GM13977 (cell line): ENCODE results near the gene LAMA3.
"Not testable (repeated sequence)": the region's sequence is repeated elsewhere in the genome, so short reads cannot be mapped to it uniquely, and the experiment has no call there.

Source experiments
- DNase-seq: peaks from one replicate; pipeline ENCODE4 v3.0.0; 2012; ENCODE audit warnings: low spot score
- in situ Hi-C: fragments of 300-500 bp; cut with MboI; formaldehyde crosslinking; loops from one replicate; pipeline ENCODE4 v1.12.0; 2022; ENCODE audit warnings: low sequenced_read_pairs, low pct_unique_long_range_greater_than_20kb, mixed read lengths, inconsistent platforms; ENCODE audit not compliant: unreplicated experiment
- TF ChIP-seq, protein P1 (sequence below): IDR thresholded peaks from 2 replicates; pipeline ENCODE4 v1.5.1; 2012; ENCODE audit warnings: mild to moderate bottlenecking, control low read depth; ENCODE audit not compliant: insufficient read depth; ENCODE audit errors: extremely low read depth, missing control alignments

The LAMA3 gene

DNA sequence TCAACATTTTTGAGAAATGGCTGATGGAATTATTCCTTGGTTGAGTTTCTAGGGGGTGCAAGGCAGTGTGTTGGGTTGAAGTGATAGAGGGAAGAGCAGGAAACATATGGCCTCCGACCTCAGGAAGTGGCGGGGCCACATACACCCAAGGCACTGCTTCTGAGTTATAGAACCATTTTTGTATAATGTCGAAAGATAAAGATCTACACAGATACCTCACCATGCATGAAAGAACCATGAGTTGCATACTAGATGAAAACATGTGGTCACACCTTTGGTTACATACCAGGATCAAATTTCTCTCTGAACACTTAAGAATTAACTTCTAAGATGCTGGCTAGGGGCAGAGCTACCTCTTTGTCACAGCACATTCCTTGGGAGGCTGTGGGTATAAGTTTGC is 23.2 kb downstream of the LAMA3 start:
- DNase-seq = no peak
- TF ChIP-seq, protein P1, sequence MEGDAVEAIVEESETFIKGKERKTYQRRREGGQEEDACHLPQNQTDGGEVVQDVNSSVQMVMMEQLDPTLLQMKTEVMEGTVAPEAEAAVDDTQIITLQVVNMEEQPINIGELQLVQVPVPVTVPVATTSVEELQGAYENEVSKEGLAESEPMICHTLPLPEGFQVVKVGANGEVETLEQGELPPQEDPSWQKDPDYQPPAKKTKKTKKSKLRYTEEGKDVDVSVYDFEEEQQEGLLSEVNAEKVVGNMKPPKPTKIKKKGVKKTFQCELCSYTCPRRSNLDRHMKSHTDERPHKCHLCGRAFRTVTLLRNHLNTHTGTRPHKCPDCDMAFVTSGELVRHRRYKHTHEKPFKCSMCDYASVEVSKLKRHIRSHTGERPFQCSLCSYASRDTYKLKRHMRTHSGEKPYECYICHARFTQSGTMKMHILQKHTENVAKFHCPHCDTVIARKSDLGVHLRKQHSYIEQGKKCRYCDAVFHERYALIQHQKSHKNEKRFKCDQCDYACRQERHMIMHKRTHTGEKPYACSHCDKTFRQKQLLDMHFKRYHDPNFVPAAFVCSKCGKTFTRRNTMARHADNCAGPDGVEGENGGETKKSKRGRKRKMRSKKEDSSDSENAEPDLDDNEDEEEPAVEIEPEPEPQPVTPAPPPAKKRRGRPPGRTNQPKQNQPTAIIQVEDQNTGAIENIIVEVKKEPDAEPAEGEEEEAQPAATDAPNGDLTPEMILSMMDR = no peak
- in situ Hi-C loops = no loop called here

DNA sequence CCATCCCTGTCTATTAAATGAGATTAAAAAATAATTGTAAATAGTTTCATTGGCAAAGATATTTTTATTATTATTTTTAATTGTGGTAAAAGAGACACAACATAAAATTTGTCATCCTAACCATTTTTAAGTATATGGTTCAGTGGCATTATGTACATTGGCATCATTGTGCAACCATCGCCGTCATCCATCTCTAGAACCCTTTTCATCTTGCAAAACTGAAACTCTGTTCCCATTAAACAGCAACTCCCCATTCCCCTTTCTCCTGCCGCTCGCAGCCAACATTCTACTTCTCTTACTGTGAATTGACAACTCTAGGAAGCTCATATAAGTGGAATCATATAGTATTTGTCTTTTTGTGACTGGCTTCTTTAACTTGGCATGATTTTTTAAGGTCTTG is 25.3 kb downstream of the LAMA3 start:
- no peak for DNase-seq
- in situ Hi-C loops = no loop called here
- TF ChIP-seq, protein P1 = no peak

DNA sequence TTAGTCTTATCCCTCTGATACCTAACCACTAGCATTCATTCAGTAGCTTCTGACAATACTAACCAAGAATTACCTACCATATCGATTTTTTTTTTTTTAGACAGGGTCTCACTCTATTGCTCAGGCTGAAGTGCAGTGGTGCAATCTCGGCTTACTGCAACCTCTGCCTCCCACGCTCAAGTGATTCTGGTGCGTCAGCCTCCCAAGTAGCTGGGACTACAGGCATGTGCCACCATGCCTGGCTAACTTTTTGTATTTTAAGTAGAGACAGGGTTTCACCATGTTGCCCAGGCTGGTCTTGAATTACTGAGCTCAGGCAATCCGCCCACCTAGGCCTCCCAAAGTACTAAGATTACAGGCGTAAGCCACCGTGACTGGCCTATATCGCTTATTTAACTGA is 26.8 kb downstream of the LAMA3 start:
- in situ Hi-C loops, DNase-seq: not testable (repeated sequence)

DNA sequence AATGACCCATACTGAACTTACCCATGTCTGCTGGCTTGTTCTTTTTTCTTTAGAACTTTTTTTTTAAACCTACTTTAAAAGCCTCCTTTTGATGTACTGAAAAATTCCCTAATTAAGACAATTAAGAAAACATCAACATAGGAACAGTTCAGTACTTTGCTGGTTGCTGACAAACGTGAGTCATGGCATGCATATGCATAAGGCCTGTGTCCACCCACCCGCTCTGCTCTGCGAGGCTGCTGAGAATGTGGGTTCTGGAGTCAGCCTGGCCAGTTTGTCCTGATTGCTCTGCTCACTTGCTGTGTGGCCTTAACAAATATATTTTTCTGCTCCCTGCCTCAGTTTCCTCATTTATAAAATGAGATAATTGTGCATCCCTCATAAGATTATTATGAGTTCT is 27.3 kb downstream of the LAMA3 start:
- no peak for DNase-seq
- in situ Hi-C loops = no loop called here
- TF ChIP-seq, protein P1 = no peak

DNA sequence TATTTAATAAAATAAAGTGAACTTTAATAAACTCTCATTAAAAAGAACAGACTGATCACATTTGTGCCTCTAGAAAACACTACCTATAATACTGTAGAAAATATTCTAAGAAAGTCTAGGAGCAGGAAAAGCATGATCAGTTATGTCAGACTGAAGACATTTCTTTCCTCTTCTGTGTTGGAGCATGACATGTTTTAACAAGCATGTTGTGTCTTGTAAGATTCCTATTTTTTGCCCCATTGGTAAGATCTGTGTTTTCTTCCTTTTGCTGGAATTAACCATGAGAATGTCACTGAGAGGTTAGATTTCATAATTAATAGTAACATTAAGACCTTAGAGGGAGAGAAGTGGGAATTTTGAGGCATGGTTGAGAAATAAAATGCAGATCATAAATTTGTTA is 27.7 kb downstream of the LAMA3 start:
- in situ Hi-C loops = no loop called here

DNA sequence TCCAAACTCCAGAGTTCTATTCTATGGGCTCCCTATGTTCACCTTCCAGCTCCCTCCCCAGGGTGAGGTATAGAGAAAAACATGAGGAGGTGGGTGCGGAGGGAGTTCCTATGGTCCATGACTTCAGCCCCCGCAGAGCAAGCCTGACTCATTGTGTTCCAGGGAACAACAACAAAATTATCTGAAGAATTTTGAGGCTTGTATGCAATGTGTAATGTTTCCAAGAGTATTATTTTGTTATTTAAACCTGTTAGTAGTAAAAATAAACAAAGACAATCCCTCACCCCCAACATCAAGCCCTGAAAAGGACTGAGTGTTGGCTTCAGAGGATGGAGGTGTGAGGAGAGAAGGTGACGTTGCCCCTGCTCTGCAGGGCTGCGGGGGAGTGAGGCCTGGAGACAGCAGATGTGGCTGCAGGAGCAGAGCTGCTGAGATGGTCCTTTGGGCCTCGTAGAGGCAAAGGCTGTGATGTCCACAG is 29.0 kb downstream of the LAMA3 start:
- DNase-seq = no peak
- in situ Hi-C loops = no loop called here

More for the DNA sequence above, 27.7 kb downstream of the LAMA3 start:
- no peak for DNase-seq
- TF ChIP-seq, protein P1 = no peak

DNA sequence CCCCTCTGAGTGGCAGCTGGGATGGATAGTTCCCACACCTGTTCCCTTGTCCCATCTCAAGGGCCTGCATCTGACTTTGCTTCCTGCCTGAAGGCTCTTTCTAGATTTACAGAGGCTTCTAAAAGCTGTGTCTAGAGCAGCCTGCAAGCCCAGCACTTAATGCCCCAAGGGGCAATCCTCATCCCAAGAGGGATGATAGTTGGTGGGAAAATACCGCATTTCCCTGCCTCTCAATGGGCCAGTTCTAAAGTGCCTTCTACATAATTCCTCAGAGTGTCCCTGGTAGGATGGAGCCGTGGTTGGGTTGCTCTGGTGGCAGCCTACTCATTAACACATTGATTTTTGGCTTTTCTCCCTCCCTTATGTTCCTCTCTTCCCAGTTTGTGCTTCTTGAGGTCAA is 29.5 kb downstream of the LAMA3 start:
- no peak for DNase-seq
- TF ChIP-seq, protein P1 = no peak
- in situ Hi-C loops = no loop called here

More for the DNA sequence above, 29.0 kb downstream of the LAMA3 start:
- TF ChIP-seq, protein P1 = no peak
